HepG2 (cell line): ENCODE data around the gene HRH2. TPM values are rescaled to one million over a fixed set of nuclear protein-coding genes. Genes with fewer than 3 reads are reported as not detected.

ENCODE experiments used
- ATAC-seq: fragments of 200-7000 bp; cut with Tn5 transposase; 3 replicates; pipeline ENCODE4 v1.9.1; 2020; ENCODE audit warnings: mild to moderate bottlenecking, moderate library complexity
- BruUV-seq: library from RNA; stranded (reverse); fragments of 400-500 nt; replicated peaks from 2 replicates; lab custom pipeline; 2021; lab: Mats Ljungman, UMichigan
- CTCF ChIA-PET: fragments of 300-600 bp; formaldehyde crosslinking; extraction: SDS; loops from one replicate; lab custom pipeline; 2021; ENCODE audit warnings: low total read pairs, inconsistent platforms, low intra/inter-chr PET ratio; lab: Yijun Ruan, JAX
- POLR2A ChIA-PET: fragments of 350-600 bp; sonication (Branson Sonifier 250); formaldehyde crosslinking; loops from one replicate; lab custom pipeline; 2020; ENCODE audit warnings: antibody characterized with exemption, inconsistent platforms; lab: Yijun Ruan, JAX
- DNase-seq: peaks from one replicate; pipeline ENCODE4 v3.0.0-alpha.2; 2015; ENCODE audit warnings: low spot score
- FAIRE-seq: peaks from 3 replicates; lab custom pipeline; 2011; peaks lifted over from hg19 to GRCh38; lab: Jason Lieb, UNC
- H2AFZ ChIP-seq: one replicate; pipeline ENCODE4 v1.6.1; 2011; ENCODE audit warnings: low read length, inconsistent platforms
- H3K27ac ChIP-seq: fragments of 300-600 bp; 3 replicates; pipeline ENCODE4 v1.8.0; 2011; ENCODE audit warnings: mixed run types, mild to moderate bottlenecking, mixed read lengths, low read length, inconsistent platforms; ENCODE audit not compliant: insufficient read depth; ENCODE audit errors: extremely low read length
- H3K27me3 ChIP-seq, 2 experiments: fragments of 200-600 bp in 1 of 2; 2 replicates in 1 of 2; 3 replicates in 1 of 2; pipeline versions ENCODE4 v1.6.0 to v1.8.0; 2011; ENCODE audit warnings: low read length in 2 of 2, mild to moderate bottlenecking in 2 of 2, moderate library complexity in 2 of 2, inconsistent platforms in 1 of 2; ENCODE audit not compliant: insufficient read depth in 2 of 2, control insufficient read depth in 1 of 2
- H3K36me3 ChIP-seq, 2 experiments: fragments of 200-600 bp in 1 of 2; replicated peaks in 1 of 2; 2 replicates in 1 of 2; 3 replicates in 1 of 2; pipeline versions ENCODE4 v1.5.1 to v1.8.0; 2011; ENCODE audit warnings: low read length in 2 of 2, inconsistent platforms in 1 of 2; ENCODE audit not compliant: insufficient read depth in 2 of 2, control insufficient read depth in 1 of 2
- H3K4me1 ChIP-seq: 2 replicates; pipeline ENCODE4 v1.5.1; 2012; ENCODE audit warnings: low read length, inconsistent platforms; ENCODE audit not compliant: insufficient read depth
- H3K4me2 ChIP-seq: 2 replicates; pipeline ENCODE4 v1.6.0; 2011; ENCODE audit warnings: low read depth, low read length, inconsistent platforms
- H3K4me3 ChIP-seq, 3 experiments: fragments of 200-600 bp in 1 of 3; sonication (generic), shearing (Covaris generic) in 1 of 3; replicated peaks in 1 of 3; 2 replicates each; pipeline ENCODE4 v1.5.1; 2011 to 2016; ENCODE audit warnings: low read length in 3 of 3, inconsistent platforms in 2 of 3, low read depth in 2 of 3, mild to moderate bottlenecking in 2 of 3, control low read depth in 1 of 3, mixed read lengths in 1 of 3; ENCODE audit not compliant: insufficient read depth in 1 of 3
- H3K79me2 ChIP-seq: one replicate; pipeline ENCODE4 v1.6.1; 2011; ENCODE audit warnings: low read length, inconsistent platforms; ENCODE audit not compliant: insufficient read depth
- H3K9ac ChIP-seq: 2 replicates; pipeline ENCODE4 v1.6.0; 2011; ENCODE audit warnings: mild to moderate bottlenecking, low read depth, low read length, inconsistent platforms; ENCODE audit not compliant: insufficient read depth
- H3K9me3 ChIP-seq: 2 replicates; pipeline ENCODE4 v1.5.1; 2012; ENCODE audit warnings: mild to moderate bottlenecking, low read length
- H4K20me1 ChIP-seq: 2 replicates; pipeline ENCODE4 v1.6.0; 2011; ENCODE audit warnings: inconsistent platforms, mild to moderate bottlenecking, low read length, moderate library complexity; ENCODE audit not compliant: insufficient read depth
- ARNT ChIP-seq: fragments of 450-650 bp; IDR thresholded peaks from 2 replicates; pipeline ENCODE4 v1.6.1; 2017
- CEBPB ChIP-seq: IDR thresholded peaks from 2 replicates; pipeline ENCODE4 v1.6.1; 2011; ENCODE audit warnings: low read depth, low read length, improper control_type of control experiment, borderline replicate concordance
- CEBPG ChIP-seq: IDR thresholded peaks from 2 replicates; pipeline ENCODE4 v1.6.1; 2016
- GPN1 ChIP-seq: sonication (generic); formaldehyde crosslinking; IDR thresholded peaks from 2 replicates; pipeline ENCODE4 v1.5.1; 2020; ENCODE audit warnings: missing genetic modification reagents, borderline replicate concordance
- PLRG1 ChIP-seq: fragments of 450-650 bp; conservative IDR thresholded peaks from 2 replicates; pipeline ENCODE4 v1.6.1; 2016
- RAD21 ChIP-seq: fragments of 450-650 bp; formaldehyde crosslinking; IDR thresholded peaks from 2 replicates; pipeline ENCODE4 v1.5.0; 2020; ENCODE audit warnings: mild to moderate bottlenecking
- SOX5 ChIP-seq: IDR thresholded peaks from 2 replicates; pipeline ENCODE4 v1.6.1; 2016; ENCODE audit warnings: borderline replicate concordance
- SP5 ChIP-seq: IDR thresholded peaks from 2 replicates; pipeline ENCODE4 v1.6.1; 2016; ENCODE audit warnings: low read depth, borderline replicate concordance
- ZNF143 ChIP-seq: sonication (generic); formaldehyde crosslinking; IDR thresholded peaks from 2 replicates; pipeline ENCODE4 v1.4.0; 2020; ENCODE audit warnings: missing genetic modification reagents
- ZNF460 ChIP-seq: sonication (generic); formaldehyde crosslinking; IDR thresholded peaks from 2 replicates; pipeline ENCODE4 v1.5.1; 2020; ENCODE audit warnings: missing genetic modification reagents, mild to moderate bottlenecking, borderline replicate concordance
- ZNF737 ChIP-seq: sonication (generic); formaldehyde crosslinking; IDR thresholded peaks from 2 replicates; pipeline ENCODE4 v1.5.0; 2020; ENCODE audit warnings: missing genetic modification reagents, mild to moderate bottlenecking, borderline replicate concordance
- ZNF792 ChIP-seq: IDR thresholded peaks from 2 replicates; pipeline ENCODE4 v1.6.1; 2016
- whole genome bisulfite sequencing: methylation state at CpG from one replicate; pipeline ENCODE4 v1.1.6; 2017; ENCODE audit warnings: low lambda C conversion rate; 5-methylcytosine and 5-hydroxymethylcytosine counted together
- in situ Hi-C: cut with HindIII; loops from 2 replicates; pipeline ENCODE4 v1.10.0; 2017; ENCODE audit warnings: low pct_unique_long_range_greater_than_20kb; ENCODE audit not compliant: extremely low pct_ligation_motif_present
- intact Hi-C: fragments of 100-400 bp; cut with micrococcal nuclease; formaldehyde crosslinking; loops from one replicate; pipeline ENCODE4 v1.10.0; 2022; ENCODE audit not compliant: unreplicated experiment
- polyA plus RNA-seq, 8 experiments: library from polyadenylated mRNA; depleted of rRNA in 3 of 8; stranded (reverse) in 7 of 8; unstranded in 1 of 8; fragments of >200 nt; fragmentation: Illumina TruSeq in 4 of 8; extraction: Trizol in 4 of 8; gene quantifications; 2 replicates each; pipeline versions ENCODE4 v1.2.1 to v1.2.3, GENCODE V29; 2011 to 2016; ENCODE audit warnings: low read depth in 4 of 8, missing spikeins in 1 of 8, mixed read lengths in 1 of 8; ENCODE audit not compliant: insufficient read depth in 1 of 8
- total RNA-seq, 5 experiments: library from RNA; depleted of rRNA; stranded (reverse); fragments of >200 nt; fragmentation: Illumina TruSeq; extraction: Trizol; gene quantifications; 2 replicates each; pipeline ENCODE4 v1.2.3, GENCODE V29; 2016; ENCODE audit warnings: low read depth in 1 of 5
- TF ChIP-seq, protein P1 (sequence below): sonication (generic); formaldehyde crosslinking; IDR thresholded peaks from 2 replicates; pipeline ENCODE4 v1.5.0; 2020; ENCODE audit warnings: mild to moderate bottlenecking, missing genetic modification reagents
- TF ChIP-seq, protein P2 (sequence below): sonication (generic); formaldehyde crosslinking; IDR thresholded peaks from 2 replicates; pipeline ENCODE4 v1.5.0; 2020; ENCODE audit warnings: missing genetic modification reagents
- TF ChIP-seq, protein P3 (sequence below): sonication (generic); formaldehyde crosslinking; IDR thresholded peaks from 2 replicates; pipeline ENCODE4 v1.8.1; 2023; ENCODE audit warnings: missing genetic modification reagents, mild to moderate bottlenecking, borderline replicate concordance
- TF ChIP-seq, protein P4 (sequence below): sonication (generic); formaldehyde crosslinking; IDR thresholded peaks from 2 replicates; pipeline ENCODE4 v1.5.1; 2020; ENCODE audit warnings: mild to moderate bottlenecking, missing genetic modification reagents, moderate library complexity

Gene HRH2
- total and polyA plus RNA-seq, 2 of the 13 experiments (the other 11 are each of a cell fraction or from before 2014, with no cell fraction given) = not detected

DNA sequence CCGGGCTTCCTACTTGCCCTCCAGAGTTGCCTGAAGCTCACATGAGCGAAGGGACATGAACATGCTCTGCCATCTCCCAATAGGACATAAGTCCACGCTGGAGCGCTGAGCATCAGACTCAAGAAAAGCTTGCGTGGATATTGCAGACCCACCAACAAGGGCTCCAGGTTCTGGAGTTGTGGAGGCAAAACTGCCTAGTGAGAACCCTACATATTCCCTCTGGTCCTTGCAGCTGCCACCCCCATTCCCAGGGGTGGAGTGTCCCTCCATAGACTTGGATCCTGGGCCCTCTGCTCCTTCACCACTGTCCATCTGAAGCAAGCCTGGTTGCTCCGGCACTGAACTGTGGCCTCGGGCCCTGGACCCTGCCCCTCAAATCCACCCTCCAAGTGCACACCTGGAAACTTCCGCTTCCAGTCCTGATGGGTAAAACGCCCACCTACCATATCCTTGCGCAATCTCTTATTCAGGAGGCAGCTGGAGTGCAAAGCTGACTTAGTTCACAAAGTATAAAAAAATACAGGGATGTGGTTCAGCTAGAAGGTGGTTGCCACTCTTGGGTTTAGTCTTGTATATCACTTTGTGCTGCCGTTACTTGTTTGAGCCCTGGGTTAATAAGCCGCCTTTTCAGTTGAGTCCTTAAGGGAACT lies 28.0 kb downstream of the HRH2 start:
- CTCF ChIA-PET = no interaction called here
- H3K4me3 ChIP-seq = no peak overlapping the region
- H3K4me1 ChIP-seq = no peaks in the 10 kb centered on the region
- FAIRE-seq (no peak), ATAC-seq (no peak), DNase-seq (no peak)
- POLR2A ChIA-PET = no interaction called here
- no peak overlapping the region for H3K27ac ChIP-seq
- H3K9me3 ChIP-seq = no peaks in the 10 kb centered on the region
- no peak overlapping the region for H3K9ac ChIP-seq
- no peaks in the 10 kb centered on the region for H3K36me3 ChIP-seq
- no peak overlapping the region for H3K4me2 ChIP-seq
- H3K79me2 ChIP-seq = no peaks in the 10 kb centered on the region
- TF ChIP-seq CEBPG (CRISPR knock-in tag) (peak; percentile 23; the same call in 1 of the 2 replicates), ZNF460 (no peak), SP5 (CRISPR knock-in tag) (no peak), CEBPB (peak; percentile 81)
- TF ChIP-seq, protein P1, sequence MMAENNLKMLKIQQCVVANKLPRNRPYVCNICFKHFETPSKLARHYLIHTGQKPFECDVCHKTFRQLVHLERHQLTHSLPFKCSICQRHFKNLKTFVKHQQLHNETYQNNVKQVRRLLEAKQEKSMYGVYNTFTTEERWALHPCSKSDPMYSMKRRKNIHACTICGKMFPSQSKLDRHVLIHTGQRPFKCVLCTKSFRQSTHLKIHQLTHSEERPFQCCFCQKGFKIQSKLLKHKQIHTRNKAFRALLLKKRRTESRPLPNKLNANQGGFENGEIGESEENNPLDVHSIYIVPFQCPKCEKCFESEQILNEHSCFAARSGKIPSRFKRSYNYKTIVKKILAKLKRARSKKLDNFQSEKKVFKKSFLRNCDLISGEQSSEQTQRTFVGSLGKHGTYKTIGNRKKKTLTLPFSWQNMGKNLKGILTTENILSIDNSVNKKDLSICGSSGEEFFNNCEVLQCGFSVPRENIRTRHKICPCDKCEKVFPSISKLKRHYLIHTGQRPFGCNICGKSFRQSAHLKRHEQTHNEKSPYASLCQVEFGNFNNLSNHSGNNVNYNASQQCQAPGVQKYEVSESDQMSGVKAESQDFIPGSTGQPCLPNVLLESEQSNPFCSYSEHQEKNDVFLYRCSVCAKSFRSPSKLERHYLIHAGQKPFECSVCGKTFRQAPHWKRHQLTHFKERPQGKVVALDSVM = no peak
- in situ Hi-C loops (no loop called here), intact Hi-C loops (no loop called here)
- 49% methylated on average over 9 of the region's 12 CpGs for WGBS
- H2AFZ ChIP-seq = no peak overlapping the region
- no TSS peak for BruUV-seq
- H4K20me1 ChIP-seq = no peaks in the 10 kb centered on the region
- H3K27me3 ChIP-seq = peaks cover 3 to 37% of the 10 kb centered on the region in 2 experiments; a peak in 4 of 5 replicates

DNA sequence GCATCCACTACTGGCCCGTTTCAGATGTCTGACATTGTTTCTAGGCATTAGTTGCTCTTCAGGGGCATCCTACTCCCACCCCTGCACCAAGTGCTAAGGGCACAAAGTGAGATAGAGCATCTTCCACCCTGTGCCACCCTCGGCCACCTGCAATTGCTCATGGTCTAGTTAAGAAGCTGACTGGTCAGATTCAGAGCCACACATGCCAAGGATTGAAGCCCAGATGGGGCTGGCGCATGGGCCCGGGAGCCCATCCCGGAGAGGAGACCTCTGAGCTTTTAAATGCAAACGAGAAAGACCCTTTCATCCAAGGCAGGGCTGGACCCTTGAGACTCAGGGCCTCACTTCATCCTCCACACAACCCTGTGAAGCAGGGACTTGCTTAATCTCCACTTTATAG lies 28.5 kb downstream of the HRH2 start:
- Histone ChIP-seq H3K36me3 (no peaks in the 10 kb centered on the region), H3K27ac (no peak overlapping the region), H3K4me2 (no peak overlapping the region), H3K4me1 (no peaks in the 10 kb centered on the region), H3K9me3 (no peaks in the 10 kb centered on the region), H3K27me3 (peaks cover 3 to 33% of the 10 kb centered on the region in 2 experiments; a peak in 4 of 5 replicates), H3K9ac (no peak overlapping the region), H2AFZ (no peak overlapping the region), H3K79me2 (no peaks in the 10 kb centered on the region), H4K20me1 (no peaks in the 10 kb centered on the region), H3K4me3 (no peak overlapping the region)
- intact Hi-C loops (no loop called here), in situ Hi-C loops (no loop called here)
- 0% methylated on average over 2 of the region's 6 CpGs for WGBS
- no TSS peak for BruUV-seq
- no peak for DNase-seq
- no peak for FAIRE-seq
- POLR2A ChIA-PET = no interaction called here
- CTCF ChIA-PET = no interaction called here
- ATAC-seq = no peak
- TF ChIP-seq, protein P2, sequence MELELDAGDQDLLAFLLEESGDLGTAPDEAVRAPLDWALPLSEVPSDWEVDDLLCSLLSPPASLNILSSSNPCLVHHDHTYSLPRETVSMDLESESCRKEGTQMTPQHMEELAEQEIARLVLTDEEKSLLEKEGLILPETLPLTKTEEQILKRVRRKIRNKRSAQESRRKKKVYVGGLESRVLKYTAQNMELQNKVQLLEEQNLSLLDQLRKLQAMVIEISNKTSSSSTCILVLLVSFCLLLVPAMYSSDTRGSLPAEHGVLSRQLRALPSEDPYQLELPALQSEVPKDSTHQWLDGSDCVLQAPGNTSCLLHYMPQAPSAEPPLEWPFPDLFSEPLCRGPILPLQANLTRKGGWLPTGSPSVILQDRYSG (CRISPR knock-in tag) = no peak
- TF ChIP-seq, protein P3, sequence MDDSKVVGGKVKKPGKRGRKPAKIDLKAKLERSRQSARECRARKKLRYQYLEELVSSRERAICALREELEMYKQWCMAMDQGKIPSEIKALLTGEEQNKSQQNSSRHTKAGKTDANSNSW (CRISPR knock-in tag) = no peak
- no peak for TF ChIP-seq ARNT
- no peak for TF ChIP-seq GPN1 (CRISPR knock-in tag)
- no peak for TF ChIP-seq ZNF143 (CRISPR knock-in tag)
- TF ChIP-seq ZNF737 (CRISPR knock-in tag) = no peak
- no peak for TF ChIP-seq ZNF792
- TF ChIP-seq, protein P4, sequence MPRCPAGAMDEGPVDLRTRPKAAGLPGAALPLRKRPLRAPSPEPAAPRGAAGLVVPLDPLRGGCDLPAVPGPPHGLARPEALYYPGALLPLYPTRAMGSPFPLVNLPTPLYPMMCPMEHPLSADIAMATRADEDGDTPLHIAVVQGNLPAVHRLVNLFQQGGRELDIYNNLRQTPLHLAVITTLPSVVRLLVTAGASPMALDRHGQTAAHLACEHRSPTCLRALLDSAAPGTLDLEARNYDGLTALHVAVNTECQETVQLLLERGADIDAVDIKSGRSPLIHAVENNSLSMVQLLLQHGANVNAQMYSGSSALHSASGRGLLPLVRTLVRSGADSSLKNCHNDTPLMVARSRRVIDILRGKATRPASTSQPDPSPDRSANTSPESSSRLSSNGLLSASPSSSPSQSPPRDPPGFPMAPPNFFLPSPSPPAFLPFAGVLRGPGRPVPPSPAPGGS = no peak
- no peak for TF ChIP-seq PLRG1
- TF ChIP-seq RAD21 (CRISPR knock-in tag) = no peak
- TF ChIP-seq SOX5 (CRISPR knock-in tag) = no peak
